HG03064 (cell line): Measurements from ENCODE around the gene P3H4.

Experiments used
- ATAC-seq: cut with Tn5 transposase; IDR thresholded peaks from one replicate; pipeline ENCODE4 v1.9.1; 2021; ENCODE audit warnings: low read depth; ENCODE audit not compliant: unreplicated experiment

The P3H4 gene

GRCh38 chr17:41773731-41774193, 38.0 kb downstream of the P3H4 start:
- no peak for ATAC-seq

GRCh38 chr17:41773190-41773588, 38.6 kb downstream of the P3H4 start:
- no peak for ATAC-seq

GRCh38 chr17:41772586-41773189, 39.1 kb downstream of the P3H4 start:
- no peak for ATAC-seq

GRCh38 chr17:41772218-41772585, 39.5 kb downstream of the P3H4 start:
- no peak for ATAC-seq

- no peak for ATAC-seq
Measured at GRCh38 chr17:41771389-41772206, 40.2 kb downstream of the P3H4 start.

GRCh38 chr17:41769985-41770384, 41.8 kb downstream of the P3H4 start:
- ATAC-seq, result no peak

GRCh38 chr17:41769346-41769862, 42.3 kb downstream of the P3H4 start:
- ATAC-seq, result no peak

GRCh38 chr17:41768682-41769288, 43.0 kb downstream of the P3H4 start:
- ATAC-seq, result no peak

GRCh38 chr17:41767324-41768042, 44.3 kb downstream of the P3H4 start:
- no peak for ATAC-seq

GRCh38 chr17:41766135-41766534, 45.6 kb downstream of the P3H4 start:
- ATAC-seq, result no peak

- ATAC-seq, result no peak
Measured at GRCh38 chr17:41763327-41763726, 48.4 kb downstream of the P3H4 start.

- no peak for ATAC-seq
Measured at GRCh38 chr17:41762841-41763240, 48.9 kb downstream of the P3H4 start.

- ATAC-seq, result no peak
Measured at GRCh38 chr17:41762391-41762790, 49.4 kb downstream of the P3H4 start.

GRCh38 chr17:41760878-41761277, 50.9 kb downstream of the P3H4 start:
- no peak for ATAC-seq

- no peak for ATAC-seq
Measured at GRCh38 chr17:41758601-41759000, 53.1 kb downstream of the P3H4 start.

- ATAC-seq, result no peak
Measured at GRCh38 chr17:41754066-41754465, 57.7 kb downstream of the P3H4 start.
